ENCODE data around the gene HMSD. TPM values are rescaled to one million over a fixed set of nuclear protein-coding genes. Genes with fewer than 3 reads are reported as not detected.

HMSD gene, protein sequence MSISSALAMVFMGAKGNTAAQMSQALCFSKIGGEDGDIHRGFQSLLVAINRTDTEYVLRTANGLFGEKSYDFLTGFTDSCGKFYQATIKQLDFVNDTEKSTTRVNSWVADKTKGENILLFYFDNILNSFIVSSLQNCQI
- 0.25 TPM in 1 of 2 replicates, not detected in the other for total RNA-seq (2012; rRNA removed)

DNA sequence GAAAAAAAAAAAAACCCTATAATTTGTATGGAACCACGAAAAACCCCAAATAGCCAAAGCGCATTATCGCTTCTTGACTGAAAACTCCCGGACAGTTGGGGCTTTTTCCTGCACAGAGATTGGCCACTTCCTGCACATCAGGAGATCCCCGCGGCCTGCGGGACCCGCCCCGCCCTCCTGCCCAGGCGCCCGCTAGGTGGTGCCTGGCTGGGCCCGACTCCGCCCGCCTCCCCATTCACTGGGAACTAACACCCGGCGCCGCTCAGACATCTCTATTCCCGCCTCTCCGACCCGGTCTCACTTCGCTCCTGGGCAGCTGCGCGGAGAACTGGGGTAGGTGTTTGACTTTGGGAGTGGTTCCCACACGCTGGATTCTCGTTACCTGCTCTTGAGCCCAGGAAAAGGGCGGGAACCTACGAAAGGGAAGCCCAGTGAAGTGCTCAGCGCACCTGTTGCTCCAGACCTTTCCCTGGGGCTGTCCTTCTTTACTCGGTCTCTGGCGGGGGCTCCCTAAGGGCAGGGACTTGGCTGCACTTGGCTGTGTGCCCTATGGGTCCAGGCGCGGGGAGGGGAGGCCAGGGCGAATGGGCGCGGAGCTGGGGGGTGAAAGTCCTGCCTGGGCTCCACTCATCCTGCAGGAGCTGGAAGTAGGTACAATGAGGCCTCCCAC is at the start of gene HMSD:
Gene HMSD, plus strand, starts transcription at position 234 of the 670 bp plus-strand sequence. CDS start 4,155 bp downstream, outside the sequence.
- peak within 1 kb of the TSS; percentile 43 for H3K9ac ChIP-seq (ENCODE audit: low read depth, low read length)
- peaks cover 6% of the 10 kb centered on the region for H3K4me1 ChIP-seq (ENCODE audit: control insufficient read depth, insufficient read depth, low read length)
- H3K27me3 ChIP-seq (ENCODE audit: control insufficient read depth, insufficient read depth, low read length): no peaks in the 10 kb centered on the region

DNA sequence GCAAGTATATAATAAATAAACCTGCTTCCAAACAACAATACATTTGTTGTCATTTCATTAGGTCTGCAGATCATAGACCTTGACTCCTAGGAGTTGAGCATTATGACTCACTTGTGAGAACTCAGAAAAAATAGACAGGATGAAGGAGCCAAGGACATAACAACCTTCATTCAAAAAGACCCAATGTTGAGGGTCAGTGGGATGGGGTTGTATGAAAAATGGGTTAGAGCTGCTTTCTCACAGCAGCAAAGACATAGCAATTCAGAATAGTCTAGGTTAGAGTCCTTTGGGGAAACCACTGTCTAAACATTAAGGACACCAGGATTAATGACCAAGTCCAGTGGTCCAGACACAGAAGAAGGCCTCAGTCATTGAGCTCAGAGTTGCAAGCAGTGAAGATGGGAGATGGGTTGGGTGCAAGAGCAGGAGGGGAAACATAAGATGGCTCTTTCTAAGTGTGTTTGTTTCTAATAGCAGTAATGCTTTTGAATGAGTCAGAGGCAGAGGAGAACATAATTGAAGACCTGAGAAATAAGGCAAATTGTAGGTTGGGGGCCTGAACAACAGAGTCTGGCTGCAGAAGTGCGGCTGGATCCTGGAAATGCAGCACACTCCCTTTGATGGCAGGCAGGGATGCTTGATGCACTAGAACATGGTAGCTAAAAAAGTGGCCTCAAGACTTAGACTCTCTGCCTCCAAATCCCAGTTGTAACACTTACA is 45.1 kb upstream of the HMSD start:
- H3K9ac ChIP-seq (ENCODE audit: low read depth, low read length): no peak overlapping the region
- no peak overlapping the region for H3K4me3 ChIP-seq (ENCODE audit: low read length)
- no peaks in the 10 kb centered on the region for H3K4me1 ChIP-seq (ENCODE audit: control insufficient read depth, insufficient read depth, low read length)
- H3K4me2 ChIP-seq (ENCODE audit: low read length): no peak overlapping the region
- no peaks in the 10 kb centered on the region for H3K36me3 ChIP-seq (ENCODE audit: insufficient read depth, low read length)
- no peaks in the 10 kb centered on the region for H3K9me3 ChIP-seq (replicated peaks; ENCODE audit: low read length)
- peaks cover 41% of the 10 kb centered on the region for H3K27me3 ChIP-seq (ENCODE audit: control insufficient read depth, insufficient read depth, low read length)

More for the DNA sequence above, at the start of gene HMSD:
- Histone ChIP-seq H3K4me3 (ENCODE audit: low read length) (peak within 1 kb of the TSS; percentile 65), H3K9me3 (replicated peaks; ENCODE audit: low read length) (no peaks in the 10 kb centered on the region), H3K4me2 (ENCODE audit: low read length) (peak within 1 kb of the TSS; percentile 83), H3K36me3 (ENCODE audit: insufficient read depth, low read length) (no peaks in the 10 kb centered on the region)

DNA sequence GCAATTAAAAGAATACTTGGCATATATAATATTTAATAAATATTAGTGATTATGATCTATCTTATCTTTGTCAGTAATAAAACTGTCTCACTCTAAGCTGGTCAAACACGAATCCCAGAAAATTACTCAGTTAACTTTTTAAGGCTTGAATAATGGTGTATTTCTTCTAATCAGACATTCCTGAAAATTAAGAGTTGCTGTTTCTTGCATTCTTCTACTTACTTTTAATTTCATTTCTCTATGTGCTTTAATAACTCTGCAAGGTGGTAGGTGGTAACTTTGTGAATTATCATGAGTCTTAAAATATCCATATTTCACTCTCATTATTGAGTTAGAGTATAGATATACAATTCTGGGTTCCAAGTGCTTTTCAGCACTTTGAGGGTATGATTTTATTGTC is 44.4 kb upstream of the HMSD start:
- Histone ChIP-seq H3K27me3 (ENCODE audit: control insufficient read depth, insufficient read depth, low read length) (peaks cover 42% of the 10 kb centered on the region), H3K36me3 (ENCODE audit: insufficient read depth, low read length) (no peaks in the 10 kb centered on the region), H3K4me2 (ENCODE audit: low read length) (no peak overlapping the region), H3K4me1 (ENCODE audit: control insufficient read depth, insufficient read depth, low read length) (no peaks in the 10 kb centered on the region), H3K9ac (ENCODE audit: low read depth, low read length) (no peak overlapping the region), H3K4me3 (ENCODE audit: low read length) (no peak overlapping the region), H3K9me3 (replicated peaks; ENCODE audit: low read length) (no peaks in the 10 kb centered on the region)

DNA sequence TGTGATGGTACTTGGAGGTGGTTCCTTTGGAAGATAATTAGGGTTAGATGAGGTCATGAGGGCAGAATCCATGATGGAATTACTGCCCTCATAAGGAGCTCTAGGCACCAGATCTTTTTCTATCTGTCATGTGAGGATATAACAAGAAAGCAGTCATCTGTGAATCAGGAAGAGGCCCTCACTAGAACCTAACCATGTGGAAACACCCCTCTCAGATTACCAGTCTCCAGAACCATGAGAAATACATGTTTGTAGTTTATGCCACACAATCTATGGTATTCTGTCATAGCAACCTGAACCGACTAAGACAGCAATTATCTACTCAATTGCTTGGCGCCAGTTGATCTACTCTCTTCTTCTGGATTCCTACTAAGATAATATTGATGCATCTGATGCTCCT is 43.7 kb upstream of the HMSD start:
- Histone ChIP-seq H3K4me1 (ENCODE audit: control insufficient read depth, insufficient read depth, low read length) (no peaks in the 10 kb centered on the region), H3K27me3 (ENCODE audit: control insufficient read depth, insufficient read depth, low read length) (peaks cover 39% of the 10 kb centered on the region), H3K4me3 (ENCODE audit: low read length) (no peak overlapping the region), H3K36me3 (ENCODE audit: insufficient read depth, low read length) (no peaks in the 10 kb centered on the region), H3K9me3 (replicated peaks; ENCODE audit: low read length) (no peaks in the 10 kb centered on the region), H3K9ac (ENCODE audit: low read depth, low read length) (no peak overlapping the region), H3K4me2 (ENCODE audit: low read length) (no peak overlapping the region)

DNA sequence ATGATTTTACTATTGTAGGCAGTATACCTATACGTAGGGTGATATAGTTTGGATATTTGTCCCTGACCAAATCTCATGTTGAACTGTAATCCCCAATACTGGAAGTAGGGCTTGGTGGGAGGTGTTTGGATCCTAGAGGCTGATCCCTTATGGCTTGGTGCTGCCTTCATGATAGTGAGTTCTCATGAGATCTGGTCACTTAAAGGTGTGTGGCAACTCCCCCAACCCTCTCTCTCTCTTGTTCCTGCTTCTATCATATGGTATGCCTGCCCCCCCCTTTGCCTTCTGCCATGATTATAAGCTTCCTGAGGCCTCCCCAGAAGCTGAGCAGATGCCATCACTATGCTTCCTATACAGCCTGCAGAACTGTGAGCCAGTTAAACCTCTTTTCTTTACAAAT is 43.0 kb upstream of the HMSD start:
- Histone ChIP-seq H3K4me1 (ENCODE audit: control insufficient read depth, insufficient read depth, low read length) (no peaks in the 10 kb centered on the region), H3K36me3 (ENCODE audit: insufficient read depth, low read length) (no peaks in the 10 kb centered on the region), H3K9ac (ENCODE audit: low read depth, low read length) (no peak overlapping the region), H3K9me3 (replicated peaks; ENCODE audit: low read length) (no peaks in the 10 kb centered on the region), H3K4me3 (ENCODE audit: low read length) (no peak overlapping the region), H3K4me2 (ENCODE audit: low read length) (no peak overlapping the region), H3K27me3 (ENCODE audit: control insufficient read depth, insufficient read depth, low read length) (peaks cover 35% of the 10 kb centered on the region)

DNA sequence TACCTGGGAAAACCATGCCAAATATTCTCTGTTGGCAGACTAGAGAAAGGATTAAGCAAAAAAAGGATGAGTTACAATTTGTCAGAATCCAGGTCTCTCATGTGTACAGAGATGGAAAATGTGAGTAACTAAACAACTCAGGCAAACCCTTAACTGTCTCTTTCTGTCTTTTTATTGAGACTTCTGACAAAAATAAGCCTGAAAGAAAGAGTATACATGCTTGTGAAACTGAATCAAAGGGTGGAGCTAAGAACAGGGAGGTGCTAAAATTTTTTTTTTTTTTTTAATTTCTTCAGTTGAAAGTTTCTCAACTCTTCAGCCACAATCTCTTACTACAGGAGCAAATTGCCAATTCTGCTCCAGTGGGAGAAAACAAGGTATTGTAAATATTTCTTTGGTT is 41.4 kb upstream of the HMSD start, which contains the start of gene SERPINB10:
Gene SERPINB10, plus strand, starts transcription at position 295 of the 400 bp plus-strand sequence. CDS start 7,553 bp downstream, outside the sequence.
- Histone ChIP-seq H3K27me3 (ENCODE audit: control insufficient read depth, insufficient read depth, low read length) (peaks cover 36% of the 10 kb centered on the region), H3K4me1 (ENCODE audit: control insufficient read depth, insufficient read depth, low read length) (no peaks in the 10 kb centered on the region), H3K36me3 (ENCODE audit: insufficient read depth, low read length) (no peaks in the 10 kb centered on the region), H3K9me3 (replicated peaks; ENCODE audit: low read length) (no peaks in the 10 kb centered on the region), H3K4me3 (ENCODE audit: low read length) (no peak within 1 kb of the TSS), H3K9ac (ENCODE audit: low read depth, low read length) (no peak within 1 kb of the TSS), H3K4me2 (ENCODE audit: low read length) (no peak within 1 kb of the TSS)

DNA sequence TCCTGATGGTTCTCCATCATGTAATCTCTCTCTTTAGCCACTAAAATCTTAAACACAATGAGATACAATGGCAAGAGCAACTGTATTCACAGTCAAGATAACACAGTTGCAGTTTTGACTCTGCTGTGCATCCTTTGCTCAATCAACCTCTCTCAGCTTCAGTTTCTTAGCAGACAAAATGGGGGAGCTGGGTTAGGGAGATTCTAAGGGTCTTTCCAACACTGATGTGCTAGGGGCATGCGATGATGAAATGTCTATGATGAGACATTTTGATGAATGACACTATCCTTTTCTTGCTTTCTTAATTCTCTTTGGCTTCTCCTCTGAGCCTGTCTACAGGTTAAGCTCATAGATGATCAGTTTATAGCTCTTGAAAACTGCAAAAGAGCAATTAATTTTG is 40.2 kb upstream of the HMSD start:
- peaks cover 43% of the 10 kb centered on the region for H3K27me3 ChIP-seq (ENCODE audit: control insufficient read depth, insufficient read depth, low read length)
- H3K36me3 ChIP-seq (ENCODE audit: insufficient read depth, low read length): no peaks in the 10 kb centered on the region
- no peak overlapping the region for H3K9ac ChIP-seq (ENCODE audit: low read depth, low read length)
- H3K4me1 ChIP-seq (ENCODE audit: control insufficient read depth, insufficient read depth, low read length): no peaks in the 10 kb centered on the region
- H3K4me3 ChIP-seq (ENCODE audit: low read length): no peak overlapping the region
- no peak overlapping the region for H3K4me2 ChIP-seq (ENCODE audit: low read length)
- H3K9me3 ChIP-seq (replicated peaks; ENCODE audit: low read length): no peaks in the 10 kb centered on the region

DNA sequence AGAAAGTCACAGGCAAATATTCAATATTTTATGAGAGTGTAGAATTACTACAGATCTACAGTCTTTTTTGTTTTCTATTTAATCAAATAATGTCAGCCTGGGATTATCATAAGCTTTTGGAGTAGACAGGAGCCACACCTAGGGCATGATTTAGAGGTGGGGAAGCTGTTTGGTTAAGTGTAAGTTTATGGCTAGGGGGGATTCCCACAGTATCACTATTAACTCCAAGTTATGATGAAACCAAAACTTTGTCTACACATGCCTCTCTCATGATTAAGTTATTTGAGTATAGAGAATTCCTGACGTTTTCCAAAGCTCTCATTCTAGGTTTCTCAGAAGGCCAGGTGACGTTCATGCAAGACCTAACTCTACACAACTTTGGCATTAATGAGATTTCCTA is 39.2 kb upstream of the HMSD start:
- H3K9ac ChIP-seq (ENCODE audit: low read depth, low read length): no peak overlapping the region
- no peaks in the 10 kb centered on the region for H3K36me3 ChIP-seq (ENCODE audit: insufficient read depth, low read length)
- no peak overlapping the region for H3K4me2 ChIP-seq (ENCODE audit: low read length)
- H3K4me3 ChIP-seq (ENCODE audit: low read length): no peak overlapping the region
- H3K4me1 ChIP-seq (ENCODE audit: control insufficient read depth, insufficient read depth, low read length): no peaks in the 10 kb centered on the region
- H3K9me3 ChIP-seq (replicated peaks; ENCODE audit: low read length): no peaks in the 10 kb centered on the region
- peaks cover 39% of the 10 kb centered on the region for H3K27me3 ChIP-seq (ENCODE audit: control insufficient read depth, insufficient read depth, low read length)

DNA sequence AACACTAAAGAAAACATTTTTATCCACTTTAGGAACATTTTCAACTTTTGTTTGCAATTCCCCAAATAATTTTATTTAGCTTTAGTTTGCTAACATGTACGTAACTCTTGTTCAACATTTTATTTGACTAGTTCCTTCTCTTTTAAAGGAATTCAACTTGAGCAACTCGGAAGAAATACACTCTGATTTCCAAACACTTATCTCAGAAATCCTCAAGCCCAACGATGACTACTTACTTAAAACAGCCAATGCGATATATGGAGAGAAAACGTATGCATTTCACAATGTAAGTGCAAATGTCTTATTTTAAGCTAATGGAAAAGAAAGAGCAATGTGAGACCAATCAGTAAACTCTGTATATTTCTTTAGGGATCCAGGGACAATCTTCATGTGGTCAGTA is 31.3 kb upstream of the HMSD start:
- Histone ChIP-seq H3K9me3 (replicated peaks; ENCODE audit: low read length) (no peaks in the 10 kb centered on the region), H3K4me2 (ENCODE audit: low read length) (no peak overlapping the region), H3K27me3 (ENCODE audit: control insufficient read depth, insufficient read depth, low read length) (peaks cover 56% of the 10 kb centered on the region), H3K4me1 (ENCODE audit: control insufficient read depth, insufficient read depth, low read length) (no peaks in the 10 kb centered on the region), H3K36me3 (ENCODE audit: insufficient read depth, low read length) (no peaks in the 10 kb centered on the region), H3K4me3 (ENCODE audit: low read length) (no peak overlapping the region), H3K9ac (ENCODE audit: low read depth, low read length) (no peak overlapping the region)

DNA sequence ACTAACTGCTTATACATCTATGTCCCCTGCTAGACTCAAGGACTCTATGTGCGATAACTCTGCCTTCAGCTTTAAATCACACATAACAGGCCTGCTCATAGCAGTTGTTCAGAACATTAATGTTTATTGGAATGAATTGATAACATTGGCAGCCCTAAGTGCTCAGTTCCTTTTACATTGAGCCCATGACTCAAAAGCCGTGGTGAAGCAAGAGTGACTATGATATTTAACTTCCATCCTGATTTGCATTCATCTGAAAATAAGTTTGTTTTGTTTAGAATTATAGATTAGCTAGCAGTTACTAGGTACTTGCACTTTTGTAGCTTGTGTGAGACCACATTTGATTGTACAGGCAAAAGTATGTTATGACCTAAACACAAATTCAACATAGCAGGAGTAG is 27.1 kb upstream of the HMSD start:
- H3K36me3 ChIP-seq (ENCODE audit: insufficient read depth, low read length): no peaks in the 10 kb centered on the region
- no peak overlapping the region for H3K4me2 ChIP-seq (ENCODE audit: low read length)
- H3K4me1 ChIP-seq (ENCODE audit: control insufficient read depth, insufficient read depth, low read length): no peaks in the 10 kb centered on the region
- peaks cover 55% of the 10 kb centered on the region for H3K27me3 ChIP-seq (ENCODE audit: control insufficient read depth, insufficient read depth, low read length)
- no peaks in the 10 kb centered on the region for H3K9me3 ChIP-seq (replicated peaks; ENCODE audit: low read length)
- H3K9ac ChIP-seq (ENCODE audit: low read depth, low read length): no peak overlapping the region
- no peak overlapping the region for H3K4me3 ChIP-seq (ENCODE audit: low read length)

DNA sequence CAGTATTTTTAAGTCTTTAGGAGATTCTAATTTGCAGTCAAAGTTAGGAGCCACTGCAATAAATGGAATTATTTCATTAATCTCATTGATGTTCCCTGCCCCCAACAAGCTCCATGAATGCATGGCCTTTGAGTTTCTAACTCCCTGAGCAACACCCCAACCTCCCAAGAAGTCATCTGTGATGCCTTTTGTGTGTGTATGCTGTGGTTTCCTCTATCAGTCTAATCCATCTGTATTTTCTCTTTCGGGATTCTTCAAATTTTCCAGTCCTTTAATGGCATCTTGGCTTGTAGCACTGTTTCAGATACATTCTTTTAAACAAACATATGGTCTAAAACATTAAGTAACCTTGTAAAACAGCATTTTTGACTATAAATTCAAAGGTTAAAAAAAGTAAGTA is 24.6 kb upstream of the HMSD start:
- Histone ChIP-seq H3K4me1 (ENCODE audit: control insufficient read depth, insufficient read depth, low read length) (no peaks in the 10 kb centered on the region), H3K9ac (ENCODE audit: low read depth, low read length) (no peak overlapping the region), H3K27me3 (ENCODE audit: control insufficient read depth, insufficient read depth, low read length) (peaks cover 51% of the 10 kb centered on the region), H3K9me3 (replicated peaks; ENCODE audit: low read length) (no peaks in the 10 kb centered on the region), H3K4me2 (ENCODE audit: low read length) (no peak overlapping the region), H3K36me3 (ENCODE audit: insufficient read depth, low read length) (no peaks in the 10 kb centered on the region), H3K4me3 (ENCODE audit: low read length) (no peak overlapping the region)
